H1 (cell line): ENCODE measurements around the gene ASIC1. TPM values are rescaled to one million over a fixed set of nuclear protein-coding genes. Genes with fewer than 3 reads are reported as not detected.

Experiments used
- CHD7 ChIP-seq: fragments of 300-600 bp; sonication (generic); IDR thresholded peaks from 2 replicates; pipeline ENCODE4 v1.7.1; 2012; ENCODE audit warnings: low read length, moderate library complexity, mild to moderate bottlenecking, inconsistent platforms; ENCODE audit not compliant: insufficient replicate concordance
- polyA plus RNA-seq, 7 experiments: library from polyadenylated mRNA; depleted of rRNA in 3 of 7; stranded (reverse) in 5 of 7; unstranded in 2 of 7; fragments of >200 nt in 5 of 7; fragments of 200-250 nt in 2 of 7; gene quantifications; 1 replicate in 5 of 7; 2 replicates in 1 of 7; 4 replicates in 1 of 7; pipeline versions ENCODE4 v1.2.1 to v1.2.3, GENCODE V29; 2011 to 2013; ENCODE audit warnings: missing spikeins in 2 of 7, mixed read lengths in 2 of 7
- total RNA-seq: library from RNA; stranded (reverse); fragmentation: NEBNext Ultra II Directional; extraction: Animal tissue kit (Norgen Biotek cat#: 25700); gene quantifications from 2 replicates; pipeline ENCODE4 v1.2.1, GENCODE V29; 2021

ASIC1 gene
- total and polyA plus RNA-seq, 2 of the 8 experiments (the other 6 are each of a cell fraction or from before 2014, with no cell fraction given): 2.4 to 4.4 TPM

GRCh38 chr12:50057896-50058670 lies 687 bp downstream of the ASIC1 start (continued):
- no peak for TF ChIP-seq CHD7
